ENCODE data around the gene CDR2L.
"Not testable (repeated sequence)": the region's sequence is repeated elsewhere in the genome, so short reads cannot be mapped to it uniquely, and the experiment has no call there.

Gene CDR2L

GRCh38 chr17:75011401-75012095 lies 24.1 kb downstream of the CDR2L start:
- DNase-seq, result peak; percentile 52

- DNase-seq, result no peak
These were observed 24.6 kb downstream of the CDR2L start for GRCh38 chr17:75012096-75012345.

GRCh38 chr17:75012346-75013091 lies 25.1 kb downstream of the CDR2L start, which contains the start of gene MRPL58:
MRPL58 (plus strand) TSS chr17:75012670; CDS start chr17:75012687, 17 bp downstream.
- DNase-seq, result peak; percentile 90

DNA sequence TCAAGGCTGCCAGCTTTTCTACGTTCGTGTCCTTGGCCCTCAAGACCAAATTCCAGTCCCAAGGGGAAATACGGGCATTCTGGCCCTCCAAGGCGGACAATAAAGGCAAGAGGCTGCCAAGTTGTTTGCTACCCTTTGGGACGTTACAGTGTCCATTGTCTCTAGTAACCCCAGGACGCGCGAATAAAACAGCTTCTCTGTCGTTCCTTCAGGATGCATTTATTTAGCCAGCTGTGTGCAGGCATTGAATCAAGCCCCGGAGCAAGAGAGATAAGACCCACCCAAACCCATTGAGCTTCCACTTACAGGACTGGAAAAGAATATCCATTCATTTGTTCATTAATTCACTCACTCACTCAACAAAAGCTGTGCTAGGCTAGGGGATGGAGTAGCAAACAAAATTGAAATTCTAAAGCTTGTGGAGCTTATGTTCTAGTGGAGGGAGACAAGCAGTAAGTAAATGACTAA lies 25.7 kb downstream of the CDR2L start:
- no peak for DNase-seq

DNA sequence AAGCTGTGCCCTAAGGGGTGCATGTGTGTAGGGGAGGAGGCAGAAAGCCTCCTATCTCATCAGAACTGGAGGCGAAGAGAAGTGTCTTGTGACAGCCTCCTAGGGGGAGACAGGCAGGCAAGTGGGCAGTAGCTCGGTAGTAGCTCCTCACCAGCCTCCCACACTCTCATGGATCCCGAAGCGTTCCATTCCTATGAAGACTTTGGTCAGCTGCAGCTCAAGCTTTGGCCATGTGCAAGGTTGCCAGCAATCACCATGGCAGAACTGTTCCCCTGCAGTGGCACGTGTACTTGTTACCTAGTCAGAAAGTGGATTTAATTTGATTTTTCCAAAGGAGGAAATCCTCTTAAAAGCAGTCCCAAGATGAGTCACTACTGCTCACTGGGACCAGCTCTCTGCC lies 31.7 kb downstream of the CDR2L start:
- DNase-seq, result no peak

DNA sequence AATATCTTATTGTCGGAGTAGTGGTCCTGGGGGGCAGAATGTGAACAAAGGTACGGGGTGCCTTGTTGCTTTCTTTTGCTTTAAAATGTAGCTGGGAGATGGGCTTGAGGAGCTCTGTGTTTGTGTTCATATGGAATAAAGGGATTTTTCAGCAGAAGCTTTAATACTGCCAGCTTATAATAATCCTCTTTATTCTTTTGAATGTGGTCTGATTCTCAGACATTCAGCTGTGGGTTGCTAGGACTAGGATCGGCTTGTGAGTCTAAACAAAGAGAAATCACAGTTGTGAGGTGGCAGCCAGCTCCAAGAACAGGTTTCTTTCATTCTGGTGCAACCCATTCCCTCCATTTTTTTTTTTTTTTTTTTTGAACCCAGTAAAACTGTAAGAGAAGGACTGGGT lies 32.3 kb downstream of the CDR2L start:
- DNase-seq, result no peak

DNA sequence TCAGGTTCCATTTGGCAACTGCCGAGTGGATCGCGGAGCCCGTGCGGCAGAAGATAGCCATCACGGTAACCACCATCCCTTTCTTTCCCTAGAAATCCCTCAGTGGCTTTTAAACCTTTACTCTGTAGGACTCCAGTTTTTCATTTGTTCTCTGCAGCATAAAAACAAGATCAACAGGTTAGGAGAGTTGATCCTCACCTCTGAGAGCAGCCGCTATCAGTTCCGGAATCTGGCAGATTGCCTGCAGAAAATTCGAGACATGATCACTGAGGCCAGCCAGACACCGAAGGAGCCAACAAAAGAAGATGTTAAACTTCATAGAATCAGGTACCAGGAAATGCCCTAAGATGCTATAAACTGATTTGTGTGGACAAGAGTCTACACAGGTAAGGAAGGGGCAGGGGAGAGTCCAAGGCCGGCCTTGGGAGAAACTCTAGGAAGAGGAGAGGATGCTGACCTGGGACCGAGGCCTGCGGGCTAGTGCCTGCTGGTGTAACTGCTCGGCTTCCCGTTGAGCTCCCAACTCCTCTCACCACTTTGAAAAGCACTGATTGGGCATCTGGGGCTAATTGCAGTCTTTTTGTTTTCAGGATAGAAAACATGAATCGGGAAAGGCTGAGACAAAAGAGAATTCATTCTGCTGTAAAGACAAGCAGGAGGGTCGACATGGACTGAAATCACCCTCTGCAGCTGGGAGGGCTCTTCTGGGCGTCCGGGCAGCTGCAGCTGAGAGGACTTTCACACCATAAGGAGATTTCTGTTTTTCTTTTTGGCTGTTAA lies 33.1 kb downstream of the CDR2L start:
- no peak for DNase-seq

DNA sequence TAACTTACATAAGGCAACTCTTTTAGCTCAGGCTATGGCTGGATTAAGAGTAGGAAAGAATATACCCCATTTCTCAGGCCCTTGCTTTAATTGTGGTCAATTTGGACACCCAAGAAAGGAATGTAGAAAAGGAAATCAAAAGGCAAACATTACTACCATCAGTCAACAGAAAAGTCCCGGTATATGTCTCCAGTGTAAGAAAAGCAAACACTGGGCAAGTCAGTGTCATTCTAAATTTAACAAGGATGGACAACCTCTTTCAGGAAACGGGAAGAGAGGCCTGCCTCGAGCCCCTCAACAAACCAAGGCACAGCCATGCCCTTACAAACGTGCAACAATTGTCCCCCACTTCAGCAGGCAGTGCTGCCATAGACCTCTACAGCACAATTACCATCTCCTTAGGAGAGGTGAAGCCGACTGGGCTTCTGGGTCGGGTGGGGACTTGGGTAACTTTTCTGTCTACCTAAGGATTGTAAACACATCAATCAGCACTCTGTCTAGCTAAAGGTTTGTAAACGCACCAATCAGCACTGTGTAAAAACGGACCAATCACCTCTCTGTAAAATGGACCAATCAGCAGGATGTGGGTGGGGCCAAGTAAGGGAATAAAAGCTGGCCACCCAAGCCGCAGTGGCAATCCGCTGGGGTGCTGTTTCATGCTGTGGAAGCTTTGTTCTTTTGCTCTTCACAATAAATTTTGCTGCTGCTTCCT lies 37.4 kb downstream of the CDR2L start:
- DNase-seq, result no peak

GRCh38 chr17:75025398-75025734 lies 37.9 kb downstream of the CDR2L start:
- DNase-seq, result not testable (repeated sequence)

GRCh38 chr17:75026650-75027049 lies 39.2 kb downstream of the CDR2L start:
- not testable (repeated sequence) for DNase-seq

DNA sequence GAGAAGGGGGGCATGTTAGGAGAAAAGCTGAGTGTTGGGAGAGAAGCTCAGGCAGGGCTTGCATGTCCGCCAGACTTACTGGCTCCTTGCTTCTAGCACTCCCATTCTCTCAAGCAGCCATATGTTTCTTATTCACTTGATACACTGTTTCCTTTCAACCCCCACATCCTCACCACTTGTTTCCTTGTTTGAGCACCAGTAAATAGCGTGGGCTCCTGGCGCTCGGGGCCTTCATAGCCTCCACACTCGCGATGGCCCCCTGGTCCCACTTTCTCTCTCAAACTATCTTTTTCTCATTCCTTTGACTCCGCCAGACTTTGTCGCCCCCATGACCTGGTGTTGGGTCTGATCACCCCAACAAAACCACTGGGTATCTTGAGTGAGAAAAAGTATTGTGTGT lies 42.7 kb downstream of the CDR2L start:
- DNase-seq, result no peak

- DNase-seq, result peak; percentile 75
These were observed 44.7 kb downstream of the CDR2L start for GRCh38 chr17:75031972-75032719.

DNA sequence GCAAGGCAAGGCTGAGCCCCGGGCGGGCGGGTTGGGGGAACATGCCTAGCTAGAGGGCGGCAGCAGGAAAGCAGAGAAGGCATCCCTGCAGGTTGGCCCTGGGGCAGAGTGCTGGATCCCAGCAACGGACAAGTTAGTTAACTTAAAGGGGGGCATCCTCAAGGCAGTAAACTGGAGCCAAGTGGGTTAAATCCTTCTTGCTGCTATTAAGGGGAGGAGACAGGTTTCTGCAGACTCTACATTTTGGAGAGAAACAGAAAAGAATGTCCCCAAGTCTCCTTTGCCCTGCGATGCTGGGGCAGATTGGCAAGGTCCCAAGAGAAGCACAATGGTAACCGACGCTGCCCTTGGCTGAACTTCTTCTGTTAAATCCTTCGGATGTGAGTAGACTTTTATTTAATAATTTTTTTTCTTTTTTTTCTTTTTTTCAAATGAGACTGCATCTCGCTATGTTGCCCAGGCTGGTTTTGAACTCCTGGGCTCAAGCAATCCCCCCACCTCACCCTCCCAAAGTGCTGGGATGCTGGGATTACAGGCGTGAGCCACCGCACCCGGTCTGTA lies 45.4 kb downstream of the CDR2L start:
- no peak for DNase-seq

- peak; percentile 96 for DNase-seq
These were observed 46.2 kb downstream of the CDR2L start for GRCh38 chr17:75033346-75034235.

DNA sequence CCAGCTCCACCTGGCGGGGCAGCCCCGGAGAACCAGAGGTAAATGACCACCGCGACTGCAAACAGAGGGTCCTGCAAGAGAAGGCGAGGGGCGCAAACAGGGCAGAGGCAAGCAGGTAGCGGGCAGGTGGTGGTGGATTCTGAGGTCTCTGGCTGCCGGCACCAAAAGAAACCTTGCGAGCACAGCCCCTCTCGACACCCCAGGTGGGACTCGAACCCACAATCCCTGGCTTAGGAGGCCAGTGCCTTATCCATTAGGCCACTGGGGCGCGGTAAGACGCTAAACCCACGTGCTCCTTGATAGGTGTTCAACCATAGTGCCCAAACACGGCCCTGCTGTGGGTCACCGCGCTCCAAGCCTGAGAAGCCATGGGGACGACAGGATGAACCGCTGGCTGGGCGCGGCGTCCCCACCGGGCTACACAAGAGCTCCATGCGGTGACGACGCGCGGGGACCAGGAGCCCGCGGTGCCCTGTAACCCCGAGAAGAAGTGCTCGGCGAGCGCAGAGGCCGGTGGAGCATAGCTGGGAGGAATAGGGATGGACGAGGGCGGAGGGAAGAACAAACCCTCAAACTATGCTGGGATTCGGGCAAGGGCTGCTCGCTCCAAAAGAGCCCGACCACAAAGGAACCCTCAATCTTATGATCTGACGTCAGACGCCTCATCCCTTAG lies 46.9 kb downstream of the CDR2L start:
- DNase-seq, result peak; percentile 96

DNA sequence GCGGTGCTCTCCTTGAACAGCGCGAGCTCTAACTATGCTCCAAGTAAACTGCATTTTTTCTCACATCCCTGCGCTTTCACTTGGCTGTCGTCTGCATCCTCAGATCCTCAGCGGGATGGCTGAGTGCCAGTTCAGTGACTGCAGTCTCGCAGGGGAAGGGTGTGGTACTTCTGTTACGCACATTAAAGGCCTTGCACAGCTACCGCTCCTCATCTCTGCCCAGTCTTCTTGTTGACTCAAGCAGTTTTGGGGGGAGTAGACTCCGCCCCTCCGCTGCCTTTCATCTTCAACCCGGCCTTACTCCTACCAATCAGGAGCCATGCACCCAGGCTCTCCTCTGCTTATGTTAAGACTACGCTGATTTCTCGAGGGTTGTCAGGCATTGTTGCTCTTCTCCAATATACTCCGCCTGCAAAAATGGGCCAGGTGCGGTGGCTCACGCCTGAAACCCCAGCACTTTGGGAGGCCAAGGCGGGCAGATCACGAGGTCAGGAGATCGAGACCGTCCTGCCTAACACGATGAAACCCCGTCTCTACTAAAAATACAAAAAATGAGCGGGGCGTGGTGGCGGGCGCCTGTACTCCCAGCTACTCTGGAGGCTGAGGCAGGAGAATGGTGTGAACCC lies 49.3 kb downstream of the CDR2L start:
- peak; percentile 43 for DNase-seq

DNA sequence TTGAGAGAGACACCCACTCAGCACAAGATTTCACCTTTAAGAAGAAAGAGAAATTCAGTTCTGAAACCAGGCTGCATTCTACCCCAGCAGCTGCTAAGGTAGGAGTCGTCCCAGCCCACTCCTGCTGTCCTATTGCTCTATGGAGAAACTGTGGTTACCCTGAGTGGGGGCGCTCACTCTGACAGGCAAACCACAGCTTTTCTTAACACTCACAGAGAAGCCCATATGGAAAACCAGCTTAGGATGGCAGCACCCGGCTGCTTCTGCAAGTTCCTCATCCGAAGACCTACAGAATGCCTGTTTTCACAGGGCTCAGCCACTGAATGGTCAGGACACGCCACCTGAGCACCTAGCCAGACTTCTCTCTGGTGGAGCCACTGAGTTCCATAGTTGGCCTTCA lies 51.8 kb downstream of the CDR2L start:
- no peak for DNase-seq

DNA sequence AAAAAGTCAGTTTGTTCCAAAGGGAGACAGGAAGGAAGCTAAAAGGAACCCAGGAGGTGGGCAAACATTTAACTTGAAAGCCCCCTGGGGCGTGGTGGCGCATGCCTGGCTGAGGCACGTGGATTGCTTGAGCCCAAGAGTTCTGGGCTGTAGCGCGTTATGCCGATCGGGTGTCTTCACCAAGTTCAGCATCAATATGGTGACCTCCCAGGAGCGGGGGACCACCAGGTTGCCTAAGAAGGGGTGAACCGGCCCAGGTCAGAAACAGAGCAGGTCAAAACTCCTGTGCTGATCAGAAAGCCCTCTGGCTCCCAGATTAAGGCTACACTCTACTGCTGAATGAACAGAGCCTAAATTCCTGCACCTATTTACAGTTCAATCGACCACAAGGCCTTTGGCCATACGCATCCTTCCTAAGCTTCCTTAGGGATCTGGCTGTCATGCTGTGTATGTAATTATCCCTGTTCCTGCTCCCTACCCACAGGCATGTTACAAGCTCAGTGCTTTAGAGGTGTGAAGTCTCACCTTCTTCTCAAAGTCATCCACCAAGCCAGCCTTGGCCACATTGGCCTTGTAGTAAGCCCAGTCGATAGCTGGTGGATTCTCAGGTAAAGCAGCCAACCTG lies 54.3 kb downstream of the CDR2L start:
- DNase-seq, result no peak

GRCh38 chr17:75043789-75044188 lies 56.4 kb downstream of the CDR2L start:
- not testable (repeated sequence) for DNase-seq

GRCh38 chr17:75044716-75045115 lies 57.3 kb downstream of the CDR2L start:
- no peak for DNase-seq
